ENCODE data around the gene IMPA2.
A peak's percentile ranks its signal among the peaks of the same experiment; 100 is the strongest.
"Not testable (repeated sequence)": the region's sequence is repeated elsewhere in the genome, so short reads cannot be mapped to it uniquely, and the experiment has no call there.

The IMPA2 gene

GRCh38 chr18:11963991-11964484, 17.3 kb upstream of the IMPA2 start:
- no peak for DNase-seq

GRCh38 chr18:11969904-11970835, 11.1 kb upstream of the IMPA2 start:
- no peak for DNase-seq

GRCh38 chr18:11970836-11971226, 10.5 kb upstream of the IMPA2 start:
- not testable (repeated sequence) for DNase-seq

- DNase-seq: no peak
Observed at GRCh38 chr18:11972371-11973174, 8.7 kb upstream of the IMPA2 start.

- DNase-seq: no peak
Observed at GRCh38 chr18:11974741-11975325, 6.5 kb upstream of the IMPA2 start.

GRCh38 chr18:11975723-11976122, 5.6 kb upstream of the IMPA2 start:
- no peak for DNase-seq

- no peak for DNase-seq
Observed at GRCh38 chr18:11976315-11977152, 4.8 kb upstream of the IMPA2 start.

- no peak for DNase-seq
Observed at GRCh38 chr18:11977153-11977466, 4.2 kb upstream of the IMPA2 start.

- DNase-seq: no peak
Observed at GRCh38 chr18:11978956-11979355, 2.4 kb upstream of the IMPA2 start.

- DNase-seq: no peak
Observed at GRCh38 chr18:11980163-11980493, 1.2 kb upstream of the IMPA2 start.

GRCh38 chr18:11980494-11981191, 664 bp upstream of the IMPA2 start:
- DNase-seq: peak; percentile 95

GRCh38 chr18:11981543-11982366, 448 bp downstream of the IMPA2 start:
- DNase-seq: peak; percentile 3

GRCh38 chr18:11982981-11983380, 1.7 kb downstream of the IMPA2 start:
- no peak for DNase-seq

- DNase-seq: no peak
Observed at GRCh38 chr18:11983592-11983991, 2.3 kb downstream of the IMPA2 start.

GRCh38 chr18:11984091-11984490, 2.8 kb downstream of the IMPA2 start:
- DNase-seq: no peak

- no peak for DNase-seq
Observed at GRCh38 chr18:11985586-11985985, 4.3 kb downstream of the IMPA2 start.

GRCh38 chr18:11986061-11986460, 4.8 kb downstream of the IMPA2 start:
- no peak for DNase-seq

- no peak for DNase-seq
Observed at GRCh38 chr18:11987527-11987926, 6.2 kb downstream of the IMPA2 start.

GRCh38 chr18:11989174-11989573, 7.9 kb downstream of the IMPA2 start:
- DNase-seq: no peak

GRCh38 chr18:11989966-11990380, 8.7 kb downstream of the IMPA2 start:
- DNase-seq: no peak

GRCh38 chr18:11990539-11990938, 9.2 kb downstream of the IMPA2 start:
- DNase-seq: no peak

Measured in CD4-positive, alpha-beta T cell treated with Interleukin-21 for 1 hour (primary cell).